Activated CD8-positive, alpha-beta T cell treated with anti-CD3 and anti-CD28 coated beads, Interleukin-2, amount 10 ng/mL, durations not matched to agents 7 days and 5 days (primary cell): Measurements from ENCODE around the gene TASP1. TPM values are rescaled to one million over a fixed set of nuclear protein-coding genes. Genes with fewer than 3 reads are reported as not detected.

Source experiments
- ATAC-seq: fragments of 150-1000 bp; cut with Tn5 transposase; one replicate; pipeline ENCODE4 v1.10.0; 2021; ENCODE audit warnings: moderate library complexity
- CTCF ChIA-PET: fragments of 350-600 bp; sonication (Branson Sonifier 250); formaldehyde crosslinking; loops from one replicate; lab custom pipeline; 2021; ENCODE audit warnings: antibody characterized with exemption; lab: Charles Lee
- POLR2A ChIA-PET: fragments of 350-600 bp; sonication (Branson Sonifier 250); formaldehyde crosslinking; loops from one replicate; lab custom pipeline; 2021; ENCODE audit warnings: antibody characterized with exemption; lab: Charles Lee
- DNase-seq: peaks from one replicate; pipeline ENCODE4 v3.0.0-alpha.2; 2020
- H3K27ac Mint-ChIP-seq: one replicate; pipeline ENCODE4 v1.8.0; 2021; ENCODE audit warnings: mild to moderate bottlenecking, mixed read lengths
- H3K27me3 Mint-ChIP-seq: one replicate; pipeline ENCODE4 v1.8.0; 2021; ENCODE audit warnings: low read depth, mixed read lengths
- H3K36me3 Mint-ChIP-seq: one replicate; pipeline ENCODE4 v1.8.0; 2021; ENCODE audit warnings: low read depth, mixed read lengths
- H3K4me1 Mint-ChIP-seq: one replicate; pipeline ENCODE4 v1.8.0; 2021; ENCODE audit warnings: low read depth, mixed read lengths
- H3K4me3 Mint-ChIP-seq: one replicate; pipeline ENCODE4 v1.8.0; 2021; ENCODE audit warnings: mild to moderate bottlenecking, mixed read lengths
- H3K9me3 Mint-ChIP-seq: one replicate; pipeline ENCODE4 v1.8.0; 2022; ENCODE audit warnings: mixed read lengths; ENCODE audit not compliant: insufficient read depth
- total RNA-seq, 2 experiments: library from RNA; stranded (reverse); gene quantifications; one replicate each; pipeline ENCODE4 v1.2.3, GENCODE V29; 2021

TASP1 gene
- total RNA-seq, 2 experiments from 2014 or later, result 9.6 to 11.8 TPM

DNA sequence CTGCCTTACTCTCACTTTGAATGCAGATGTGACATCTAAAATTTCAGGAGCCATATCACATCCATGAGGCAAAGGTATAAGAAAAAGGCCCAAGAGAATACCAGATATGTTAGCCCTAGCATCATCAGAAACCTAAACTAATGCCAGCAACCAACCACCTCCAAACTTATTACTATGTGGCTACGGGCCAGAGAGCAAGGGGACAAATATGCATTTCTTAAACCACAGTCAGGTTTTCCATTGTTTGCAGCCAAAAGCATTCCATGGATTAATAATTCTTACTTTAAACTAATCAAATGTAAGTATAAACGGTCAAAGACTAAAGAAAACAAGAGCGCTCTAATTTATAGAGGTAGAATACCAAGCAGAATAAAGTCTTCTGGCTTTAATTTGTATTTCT lies 84.7 kb downstream of the TASP1 start:
- Mint-ChIP-seq H3K4me1 (no peaks in the 10 kb centered on the region), H3K36me3 (peaks cover 11% of the 10 kb centered on the region), H3K27ac (no peak overlapping the region), H3K9me3 (no peaks in the 10 kb centered on the region), H3K4me3 (no peak overlapping the region), H3K27me3 (no peaks in the 10 kb centered on the region)
- DNase-seq (no peak), ATAC-seq (no peak)
- ChIA-PET POLR2A (no interaction called here), CTCF (no interaction called here)

DNA sequence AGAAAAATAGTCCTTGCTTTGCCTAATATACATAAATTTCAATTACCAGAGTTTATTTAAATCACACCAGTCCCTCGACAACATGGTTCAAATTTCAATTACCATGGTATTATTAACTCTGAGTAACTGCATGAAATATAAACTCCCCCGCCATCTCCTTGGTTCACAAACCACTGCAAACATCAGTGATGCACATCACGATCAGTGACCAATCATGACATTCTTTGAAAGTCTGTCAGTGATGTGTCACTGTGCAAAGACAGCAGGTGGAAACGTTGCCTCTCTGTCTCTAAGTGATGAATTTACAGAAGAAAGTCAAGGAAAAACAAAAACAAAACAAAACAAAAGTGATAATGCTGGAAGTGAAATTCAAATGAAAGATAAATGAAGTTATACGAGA lies 86.7 kb downstream of the TASP1 start:
- H3K27ac Mint-ChIP-seq, result no peak overlapping the region
- CTCF ChIA-PET, result no interaction called here

DNA sequence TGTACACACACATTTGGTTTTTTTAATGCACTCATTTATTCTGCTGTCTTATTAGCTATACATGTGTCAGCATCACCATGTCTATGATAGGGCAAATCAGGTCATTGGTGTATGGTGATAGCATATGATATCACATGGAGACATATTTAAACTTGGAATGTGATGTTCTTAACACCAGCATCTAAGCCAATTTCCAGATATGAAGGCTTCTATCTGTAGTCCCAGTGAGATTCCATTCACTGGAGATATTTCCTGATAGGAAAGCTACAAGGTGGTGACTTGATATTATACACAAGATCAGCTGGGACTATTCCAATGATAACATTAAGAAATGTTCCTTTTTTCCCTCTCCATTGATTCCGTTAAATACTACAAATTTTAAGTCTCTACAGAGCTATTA lies 89.3 kb downstream of the TASP1 start:
- Mint-ChIP-seq H3K27ac (no peak overlapping the region), H3K27me3 (no peaks in the 10 kb centered on the region), H3K36me3 (peaks cover 2% of the 10 kb centered on the region), H3K4me1 (no peaks in the 10 kb centered on the region), H3K4me3 (no peak overlapping the region), H3K9me3 (no peaks in the 10 kb centered on the region)
- DNase-seq (no peak), ATAC-seq (no peak)
- ChIA-PET POLR2A (no interaction called here), CTCF (interaction anchor here (0.7 to 5.7 kb wide), 5 partner anchors 12 to 428 kb away, joined by 3 to 43 read pairs (median 5); no protein-coding TSS in a partner anchor)

More for the DNA sequence above, 86.7 kb downstream of the TASP1 start:
- Mint-ChIP-seq H3K27me3 (no peaks in the 10 kb centered on the region), H3K4me1 (no peaks in the 10 kb centered on the region), H3K9me3 (no peaks in the 10 kb centered on the region), H3K36me3 (peaks cover 3% of the 10 kb centered on the region), H3K4me3 (no peak overlapping the region)
- DNase-seq (no peak), ATAC-seq (no peak)
- POLR2A ChIA-PET, result no interaction called here

DNA sequence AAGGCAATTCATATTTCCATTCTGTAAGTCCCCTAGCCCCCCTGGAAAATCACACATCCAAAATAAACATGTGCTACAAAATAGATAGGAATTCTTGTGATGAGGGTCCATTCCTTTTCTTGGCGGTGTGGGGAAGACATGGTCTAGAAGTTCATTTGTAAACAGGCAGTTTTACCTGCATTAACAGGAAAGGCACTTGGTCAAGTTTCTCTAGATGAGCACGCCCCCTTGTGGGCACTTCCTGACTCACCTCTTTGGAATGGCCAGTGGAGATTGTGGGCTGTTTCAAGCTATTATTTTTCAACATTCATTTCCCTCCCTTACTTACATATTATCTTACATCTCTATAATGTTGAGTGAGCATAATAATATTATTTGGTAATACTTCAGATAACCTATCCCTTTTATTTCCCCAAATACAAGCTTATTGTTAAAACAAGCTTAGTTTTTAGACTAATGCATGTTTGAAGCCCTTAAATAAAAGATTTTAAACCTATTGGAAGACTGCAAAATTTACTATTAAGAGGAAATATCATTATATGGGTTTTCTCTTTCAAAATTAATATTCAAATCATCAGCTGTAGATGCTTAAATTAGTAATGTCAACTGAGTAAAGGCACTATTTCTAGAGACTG lies 92.1 kb downstream of the TASP1 start:
- Mint-ChIP-seq H3K4me1 (no peaks in the 10 kb centered on the region), H3K9me3 (no peaks in the 10 kb centered on the region), H3K4me3 (no peak overlapping the region), H3K27ac (no peak overlapping the region), H3K36me3 (no peaks in the 10 kb centered on the region), H3K27me3 (no peaks in the 10 kb centered on the region)
- peak; percentile 80 for DNase-seq
- POLR2A ChIA-PET, result interaction anchor here (1.0 kb wide), 1 partner anchor 296 kb away, joined by 3 read pairs; no protein-coding TSS in a partner anchor
- peak; percentile 68 for ATAC-seq
- CTCF ChIA-PET, result interaction anchor here (0.7 to 5.7 kb wide), 78 partner anchors 8 to 632 kb away, joined by 3 to 43 read pairs (median 4); partner anchors contain the start of gene ISM1

DNA sequence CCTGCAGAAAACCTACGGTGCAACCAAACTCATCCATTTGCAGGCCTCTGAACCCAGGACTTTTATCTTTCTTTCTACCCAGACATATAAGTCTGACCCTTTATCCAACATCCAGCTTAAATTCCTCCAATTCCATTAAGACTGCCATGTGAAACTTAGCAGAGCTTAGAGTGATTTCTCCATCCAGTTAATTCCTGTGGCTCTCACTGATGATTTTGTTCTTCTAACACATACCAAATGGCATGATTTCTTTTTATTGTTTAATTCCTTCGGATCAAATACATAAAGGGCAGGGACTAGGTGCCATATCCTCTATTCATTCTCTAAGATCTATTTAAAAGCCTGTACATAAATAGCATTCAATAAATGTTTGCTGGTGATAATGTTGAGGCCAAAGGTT lies 92.9 kb downstream of the TASP1 start:
- DNase-seq, result no peak
- H3K4me3 Mint-ChIP-seq, result no peak overlapping the region
- H3K36me3 Mint-ChIP-seq, result no peaks in the 10 kb centered on the region
- no peak for ATAC-seq
- ChIA-PET POLR2A (no interaction called here), CTCF (interaction anchor here (0.8 to 5.7 kb wide), 58 partner anchors 8 to 632 kb away, joined by 3 to 43 read pairs (median 5); partner anchors contain the start of gene ISM1)
- no peaks in the 10 kb centered on the region for H3K9me3 Mint-ChIP-seq
- H3K27ac Mint-ChIP-seq, result no peak overlapping the region
- no peaks in the 10 kb centered on the region for H3K27me3 Mint-ChIP-seq
- no peaks in the 10 kb centered on the region for H3K4me1 Mint-ChIP-seq

DNA sequence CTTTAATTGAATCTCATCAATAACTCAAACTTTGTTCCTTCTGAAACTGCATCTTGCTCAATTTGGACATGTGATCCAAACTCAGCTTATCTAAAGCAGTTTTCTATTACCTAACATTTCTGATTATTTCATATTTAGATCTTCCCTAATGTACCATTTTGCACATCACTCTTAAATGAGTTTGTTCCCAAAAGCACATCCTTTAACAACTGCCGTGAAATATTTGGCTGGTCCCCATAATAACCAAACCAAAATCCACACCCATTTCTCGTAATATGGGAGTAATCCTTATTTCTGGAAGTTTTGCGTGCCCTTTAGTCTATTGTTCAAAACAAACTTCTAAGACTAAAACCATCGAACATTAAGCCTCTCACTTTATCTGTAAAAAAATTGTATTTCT lies 94.9 kb downstream of the TASP1 start:
- H3K4me1 Mint-ChIP-seq, result no peaks in the 10 kb centered on the region
- ATAC-seq, result no peak
- no peak for DNase-seq
- no peaks in the 10 kb centered on the region for H3K36me3 Mint-ChIP-seq
- ChIA-PET CTCF (interaction anchor here (1.1 to 4.3 kb wide), 2 partner anchors 219 to 425 kb away, joined by 5 to 20 read pairs; no protein-coding TSS in a partner anchor), POLR2A (no interaction called here)
- no peak overlapping the region for H3K27ac Mint-ChIP-seq
- H3K9me3 Mint-ChIP-seq, result no peaks in the 10 kb centered on the region
- no peaks in the 10 kb centered on the region for H3K27me3 Mint-ChIP-seq
- H3K4me3 Mint-ChIP-seq, result no peak overlapping the region

DNA sequence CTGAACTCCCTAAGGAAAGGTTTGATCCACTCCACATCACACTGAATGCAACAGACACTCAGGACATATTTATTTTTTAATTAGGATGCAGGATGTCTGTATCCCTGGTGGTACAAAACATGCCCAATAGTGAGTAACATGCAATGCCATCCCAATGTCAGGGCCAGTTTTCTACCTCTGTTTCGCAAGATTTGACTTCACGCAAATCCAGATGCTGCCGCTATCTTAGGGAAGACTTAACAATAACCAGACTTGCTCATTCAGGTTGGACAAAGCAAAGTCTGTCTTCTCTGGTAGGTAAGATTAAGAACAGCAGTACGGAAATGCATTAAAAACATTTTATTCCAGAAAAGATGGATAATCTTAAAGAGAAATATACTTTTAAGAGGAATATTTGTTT lies 103.1 kb downstream of the TASP1 start:
- H3K4me3 Mint-ChIP-seq, result no peak overlapping the region
- ChIA-PET CTCF (interaction anchor here (1.7 kb wide), 1 partner anchor 11 kb away, joined by 8 read pairs; no protein-coding TSS in a partner anchor), POLR2A (no interaction called here)
- no peak overlapping the region for H3K27ac Mint-ChIP-seq
- DNase-seq (no peak), ATAC-seq (no peak)
- no peaks in the 10 kb centered on the region for H3K27me3 Mint-ChIP-seq
- no peaks in the 10 kb centered on the region for H3K4me1 Mint-ChIP-seq
- no peaks in the 10 kb centered on the region for H3K9me3 Mint-ChIP-seq
- peaks cover 3% of the 10 kb centered on the region for H3K36me3 Mint-ChIP-seq

DNA sequence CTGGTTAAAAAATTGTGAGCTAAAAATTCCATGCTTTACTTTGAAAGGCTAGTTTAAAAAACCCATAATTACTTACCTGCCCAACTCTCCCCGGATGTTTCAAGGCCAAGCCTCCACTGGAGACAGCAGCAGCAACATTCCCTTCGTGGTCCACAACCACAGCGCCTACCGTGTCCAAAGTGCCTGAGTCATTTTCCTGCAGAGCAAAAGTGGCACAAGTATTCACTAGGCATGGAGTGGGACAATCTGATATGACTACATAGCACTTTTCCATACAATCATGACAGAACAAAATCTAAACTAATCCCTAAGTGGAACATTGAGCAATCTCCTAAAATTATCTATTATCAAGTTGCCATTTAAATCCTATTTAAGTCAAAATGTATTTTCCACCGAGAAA lies 104.8 kb downstream of the TASP1 start:
- H3K36me3 Mint-ChIP-seq, result peaks cover 3% of the 10 kb centered on the region
- CTCF ChIA-PET, result interaction anchor here (1.5 kb wide), 2 partner anchors 12 to 415 kb away, joined by 4 to 7 read pairs; no protein-coding TSS in a partner anchor

DNA sequence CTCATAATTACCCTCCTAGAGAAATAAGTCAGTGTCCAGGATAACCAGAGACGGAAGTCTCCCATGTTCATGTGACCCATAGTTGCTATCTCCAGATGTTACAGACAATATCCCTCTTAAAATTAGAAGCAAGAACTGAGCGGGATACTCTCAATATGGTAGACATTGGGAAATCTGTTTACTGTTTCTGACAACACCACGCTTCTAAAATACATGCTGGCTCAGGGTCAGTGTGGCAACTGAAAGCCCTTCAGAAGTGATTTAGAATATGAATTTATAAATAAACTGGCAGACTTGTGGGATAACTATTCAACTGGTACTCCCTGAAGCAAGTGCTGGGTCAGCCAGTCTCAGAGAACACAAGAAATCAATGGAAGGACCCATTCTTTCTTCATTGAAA lies 108.6 kb downstream of the TASP1 start:
- no peak overlapping the region for H3K4me3 Mint-ChIP-seq
- POLR2A ChIA-PET, result no interaction called here
- no peak overlapping the region for H3K27ac Mint-ChIP-seq

More for the DNA sequence above, 104.8 kb downstream of the TASP1 start:
- Mint-ChIP-seq H3K9me3 (no peaks in the 10 kb centered on the region), H3K4me1 (no peaks in the 10 kb centered on the region), H3K4me3 (no peak overlapping the region), H3K27ac (no peak overlapping the region), H3K27me3 (no peaks in the 10 kb centered on the region)
- POLR2A ChIA-PET, result no interaction called here
- no peak for ATAC-seq
- no peak for DNase-seq

DNA sequence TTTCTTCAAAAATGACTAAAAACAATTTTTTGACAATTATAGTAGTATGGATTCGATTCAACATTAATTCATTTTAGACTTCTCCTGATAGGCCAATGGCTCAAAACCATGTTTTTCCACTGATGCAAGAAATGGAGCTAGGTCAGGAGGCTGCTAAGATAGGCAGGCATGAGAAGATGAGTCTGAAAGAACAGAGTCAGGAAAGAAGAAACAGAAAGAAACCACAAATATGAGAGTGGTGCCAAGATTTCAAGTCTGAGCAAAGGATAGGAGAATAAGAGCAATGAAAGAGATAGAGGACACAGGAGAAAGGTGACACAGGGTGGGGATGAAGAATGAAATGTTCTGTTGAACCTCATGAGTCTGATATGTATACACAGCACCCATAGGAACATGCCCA lies 112.2 kb downstream of the TASP1 start:
- Mint-ChIP-seq H3K27me3 (no peaks in the 10 kb centered on the region), H3K27ac (no peak overlapping the region), H3K9me3 (no peaks in the 10 kb centered on the region), H3K36me3 (peaks cover 23% of the 10 kb centered on the region), H3K4me3 (no peak overlapping the region), H3K4me1 (peaks cover 2% of the 10 kb centered on the region)
- ChIA-PET CTCF (no interaction called here), POLR2A (no interaction called here)
- no peak for ATAC-seq
- no peak for DNase-seq

More for the DNA sequence above, 108.6 kb downstream of the TASP1 start:
- DNase-seq (no peak), ATAC-seq (no peak)
- no peaks in the 10 kb centered on the region for H3K9me3 Mint-ChIP-seq
- peaks cover 18% of the 10 kb centered on the region for H3K36me3 Mint-ChIP-seq
- H3K4me1 Mint-ChIP-seq, result peaks cover 2% of the 10 kb centered on the region
- CTCF ChIA-PET, result interaction anchor here (1.3 to 2.3 kb wide), 2 partner anchors 17 to 18 kb away, joined by 3 to 10 read pairs; no protein-coding TSS in a partner anchor
- H3K27me3 Mint-ChIP-seq, result no peaks in the 10 kb centered on the region

DNA sequence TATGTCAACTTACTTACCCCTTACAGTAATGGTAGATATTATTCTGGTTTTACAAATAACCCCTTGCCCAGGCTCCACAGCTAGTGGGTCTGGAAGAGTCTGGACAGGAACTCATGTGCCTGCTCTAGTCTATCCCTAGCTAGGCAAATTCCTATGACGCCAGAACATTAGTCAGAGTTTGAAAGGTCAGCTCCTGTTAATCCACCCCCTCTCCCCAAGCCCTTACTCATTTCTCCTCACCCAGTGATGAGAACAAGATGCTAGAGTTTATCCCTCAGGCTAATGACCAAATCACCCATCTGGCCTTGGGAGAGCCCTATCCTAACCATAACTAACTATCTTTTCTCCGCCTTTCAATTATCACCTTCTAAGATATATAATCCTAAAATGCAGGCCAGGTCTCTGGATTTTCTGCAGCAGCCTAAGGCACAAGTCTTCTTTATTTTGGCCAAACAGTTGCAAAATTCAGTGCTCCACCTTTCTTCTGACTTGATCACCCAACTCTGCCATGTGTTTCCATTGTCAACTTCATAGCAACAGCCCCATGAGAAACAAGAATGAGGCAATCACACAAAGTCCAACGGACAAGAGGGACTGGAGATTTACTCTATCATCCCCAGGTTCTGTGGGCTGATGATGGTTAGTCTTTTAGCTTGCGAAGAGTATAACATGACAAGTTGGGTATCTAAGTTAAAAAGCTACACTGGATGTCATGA lies 113.3 kb downstream of the TASP1 start:
- ChIA-PET CTCF (no interaction called here), POLR2A (no interaction called here)
- H3K36me3 Mint-ChIP-seq, result peaks cover 26% of the 10 kb centered on the region

DNA sequence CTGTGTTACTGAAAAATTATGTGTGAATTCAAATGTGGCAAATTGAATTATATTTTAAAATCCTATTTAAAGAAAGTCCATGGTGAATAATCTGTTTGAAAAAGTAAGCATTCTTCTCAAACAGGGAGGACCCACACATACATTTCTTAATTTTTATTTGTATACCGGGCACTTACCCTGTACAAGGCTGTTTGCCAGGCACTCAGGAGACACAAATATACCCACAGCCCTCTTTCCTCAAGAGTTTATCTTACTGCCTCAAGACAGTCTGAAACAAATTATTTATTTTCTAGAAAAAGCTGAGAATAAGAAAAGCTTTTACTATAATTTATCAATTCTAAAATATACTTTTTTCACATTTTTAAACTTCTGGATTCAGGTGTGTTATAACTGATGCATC lies 114.4 kb downstream of the TASP1 start:
- Mint-ChIP-seq H3K4me3 (no peak overlapping the region), H3K9me3 (no peaks in the 10 kb centered on the region), H3K36me3 (peaks cover 26% of the 10 kb centered on the region), H3K27me3 (no peaks in the 10 kb centered on the region), H3K27ac (no peak overlapping the region), H3K4me1 (peaks cover 2% of the 10 kb centered on the region)
- ATAC-seq (no peak), DNase-seq (no peak)
- POLR2A ChIA-PET, result no interaction called here
- CTCF ChIA-PET, result no interaction called here

More for the DNA sequence above, 113.3 kb downstream of the TASP1 start:
- ATAC-seq (no peak), DNase-seq (no peak)
- Mint-ChIP-seq H3K4me3 (no peak overlapping the region), H3K9me3 (no peaks in the 10 kb centered on the region), H3K4me1 (peaks cover 2% of the 10 kb centered on the region), H3K27ac (no peak overlapping the region), H3K27me3 (no peaks in the 10 kb centered on the region)
